AG08396 (cell line): Measurements from ENCODE around the gene MEOX1.
"Not testable (repeated sequence)": the region's sequence is repeated elsewhere in the genome, so short reads cannot be mapped to it uniquely, and the experiment has no call there.

Experiments
- DNase-seq: peaks from one replicate; pipeline ENCODE4 v3.0.0; 2012; ENCODE audit warnings: low spot score, mixed read lengths

Gene MEOX1

GRCh38 chr17:43661699-43662412 lies at the start of gene MEOX1:
MEOX1 (minus strand) TSS chr17:43661922; CDS start chr17:43661534, 388 bp downstream.
- peak; percentile 77 for DNase-seq

GRCh38 chr17:43710101-43710500 lies 48.4 kb upstream of the MEOX1 start:
- no peak for DNase-seq

- DNase-seq, result no peak
Measured at GRCh38 chr17:43709210-43709609, 47.5 kb upstream of the MEOX1 start.

- no peak for DNase-seq
Measured at GRCh38 chr17:43707184-43707583, 45.5 kb upstream of the MEOX1 start.

- DNase-seq, result no peak
Measured at GRCh38 chr17:43706235-43706634, 44.5 kb upstream of the MEOX1 start.

- DNase-seq, result no peak
Measured at GRCh38 chr17:43703630-43704029, 41.9 kb upstream of the MEOX1 start.

GRCh38 chr17:43702637-43703036 lies 40.9 kb upstream of the MEOX1 start:
- DNase-seq, result peak; percentile 26

- DNase-seq, result peak; percentile 61
Measured at GRCh38 chr17:43701318-43701743, 39.6 kb upstream of the MEOX1 start.

- DNase-seq, result no peak
Measured at GRCh38 chr17:43699438-43699756, 37.7 kb upstream of the MEOX1 start.

- DNase-seq, result no peak
Measured at GRCh38 chr17:43698678-43699437, 37.1 kb upstream of the MEOX1 start.

- no peak for DNase-seq
Measured at GRCh38 chr17:43697937-43698336, 36.2 kb upstream of the MEOX1 start.

- no peak for DNase-seq
Measured at GRCh38 chr17:43696891-43697290, 35.2 kb upstream of the MEOX1 start.

GRCh38 chr17:43695970-43696865 lies 34.5 kb upstream of the MEOX1 start:
- peak; percentile 55 for DNase-seq

GRCh38 chr17:43694081-43694870 lies 32.6 kb upstream of the MEOX1 start:
- DNase-seq, result peak; percentile 77

- no peak for DNase-seq
Measured at GRCh38 chr17:43691317-43691693, 29.6 kb upstream of the MEOX1 start.

GRCh38 chr17:43690624-43691316 lies 29.0 kb upstream of the MEOX1 start:
- no peak for DNase-seq

- no peak for DNase-seq
Measured at GRCh38 chr17:43689814-43690213, 28.1 kb upstream of the MEOX1 start.

GRCh38 chr17:43689131-43689530 lies 27.4 kb upstream of the MEOX1 start:
- DNase-seq, result no peak

GRCh38 chr17:43686957-43687356 lies 25.2 kb upstream of the MEOX1 start:
- DNase-seq, result not testable (repeated sequence)

GRCh38 chr17:43683928-43684653 lies 22.4 kb upstream of the MEOX1 start:
- no peak for DNase-seq
